LNCaP clone FGC (cell line): ENCODE measurements around the gene SMCO4.

Experiments
- DNase-seq: peaks from one replicate; pipeline ENCODE4 v3.0.0-alpha.2; 2011; ENCODE audit warnings: low read depth
- H3K4me3 ChIP-seq: 2 replicates; pipeline ENCODE4 v1.5.1; 2011; ENCODE audit warnings: mild to moderate bottlenecking, low read depth, low read length, control low read depth
- TF ChIP-seq, protein P1 (sequence below): IDR thresholded peaks from 2 replicates; pipeline ENCODE4 v1.5.1; 2012; ENCODE audit warnings: mild to moderate bottlenecking; ENCODE audit not compliant: control insufficient read depth, insufficient read depth; ENCODE audit errors: extremely low read depth

Gene SMCO4

DNA sequence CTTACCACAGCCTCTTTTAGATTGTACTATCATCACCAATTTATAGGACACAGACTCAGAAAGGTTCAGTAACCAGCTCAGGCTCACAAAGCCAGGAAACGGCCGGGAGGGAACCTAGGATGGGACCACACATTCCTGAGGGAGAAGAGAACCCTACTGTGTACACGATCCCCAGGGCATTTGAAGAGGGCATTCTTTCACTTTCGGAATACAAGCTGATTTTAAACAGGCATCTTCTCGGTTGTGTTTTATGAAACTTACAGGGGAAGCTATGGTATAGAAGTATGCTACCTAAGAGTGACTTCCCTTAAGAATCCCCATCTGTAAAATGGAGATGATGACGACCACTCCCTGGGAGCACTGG lies 19.0 kb downstream of the SMCO4 start:
- TF ChIP-seq, protein P1, sequence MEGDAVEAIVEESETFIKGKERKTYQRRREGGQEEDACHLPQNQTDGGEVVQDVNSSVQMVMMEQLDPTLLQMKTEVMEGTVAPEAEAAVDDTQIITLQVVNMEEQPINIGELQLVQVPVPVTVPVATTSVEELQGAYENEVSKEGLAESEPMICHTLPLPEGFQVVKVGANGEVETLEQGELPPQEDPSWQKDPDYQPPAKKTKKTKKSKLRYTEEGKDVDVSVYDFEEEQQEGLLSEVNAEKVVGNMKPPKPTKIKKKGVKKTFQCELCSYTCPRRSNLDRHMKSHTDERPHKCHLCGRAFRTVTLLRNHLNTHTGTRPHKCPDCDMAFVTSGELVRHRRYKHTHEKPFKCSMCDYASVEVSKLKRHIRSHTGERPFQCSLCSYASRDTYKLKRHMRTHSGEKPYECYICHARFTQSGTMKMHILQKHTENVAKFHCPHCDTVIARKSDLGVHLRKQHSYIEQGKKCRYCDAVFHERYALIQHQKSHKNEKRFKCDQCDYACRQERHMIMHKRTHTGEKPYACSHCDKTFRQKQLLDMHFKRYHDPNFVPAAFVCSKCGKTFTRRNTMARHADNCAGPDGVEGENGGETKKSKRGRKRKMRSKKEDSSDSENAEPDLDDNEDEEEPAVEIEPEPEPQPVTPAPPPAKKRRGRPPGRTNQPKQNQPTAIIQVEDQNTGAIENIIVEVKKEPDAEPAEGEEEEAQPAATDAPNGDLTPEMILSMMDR, result no peak
- DNase-seq, result no peak
- H3K4me3 ChIP-seq, result no peak overlapping the region

DNA sequence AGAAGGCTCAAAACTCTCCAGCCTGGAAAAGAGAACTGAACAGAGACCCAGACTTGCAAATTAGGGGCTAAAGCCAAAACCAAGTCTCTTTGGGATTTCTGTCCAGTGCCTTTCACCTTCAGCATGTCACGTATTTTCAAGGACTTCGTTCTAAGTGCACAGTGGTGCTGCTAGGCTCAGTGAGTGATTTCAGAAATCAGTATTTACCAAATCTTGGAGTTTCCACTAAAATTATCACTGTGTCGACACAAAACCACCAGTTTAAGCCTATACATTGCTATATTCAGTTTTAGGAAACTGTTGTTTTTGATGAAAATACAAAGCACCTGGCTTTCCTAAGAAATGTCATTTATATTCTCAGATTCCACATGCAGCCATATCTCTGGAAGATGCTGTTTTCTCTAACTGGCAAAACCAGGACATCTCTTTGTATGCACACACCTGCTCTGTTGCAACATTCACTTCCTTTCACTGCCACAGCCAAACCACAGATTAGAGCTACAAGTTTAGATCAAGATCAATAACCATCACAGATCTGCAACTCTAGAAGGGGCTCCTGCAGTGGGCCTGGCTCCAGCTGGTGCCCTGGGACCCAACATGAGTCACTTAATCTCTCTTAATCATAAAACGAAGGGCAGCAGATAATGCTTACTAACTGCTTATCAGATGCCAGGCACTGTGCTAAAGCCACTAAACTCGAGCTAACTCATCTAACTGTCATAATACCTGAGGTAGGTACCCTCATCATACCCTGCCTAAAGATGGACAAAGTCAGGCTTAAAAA lies 22.3 kb downstream of the SMCO4 start:
- TF ChIP-seq, protein P1, result no peak
- no peak overlapping the region for H3K4me3 ChIP-seq
- no peak for DNase-seq

DNA sequence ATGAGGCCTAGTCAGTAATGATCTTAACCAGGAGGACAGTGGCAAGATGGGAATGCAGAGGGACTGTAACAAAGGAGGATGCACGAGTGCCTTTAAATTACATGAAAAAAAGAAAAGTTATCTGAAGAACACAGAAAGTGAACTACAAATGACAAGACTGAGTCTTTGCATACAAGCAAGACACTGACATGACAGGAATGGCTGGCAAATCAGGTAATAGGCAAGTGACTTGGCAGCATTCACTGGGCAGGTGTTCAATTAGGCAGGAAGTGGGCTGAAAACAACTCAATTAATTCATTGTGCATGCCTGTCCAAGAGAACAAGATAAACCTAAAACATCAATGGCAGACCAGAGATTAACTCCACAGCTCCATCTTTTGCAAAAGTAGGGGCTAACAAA lies 24.0 kb downstream of the SMCO4 start:
- TF ChIP-seq, protein P1, result no peak
- H3K4me3 ChIP-seq, result no peak overlapping the region
- no peak for DNase-seq

DNA sequence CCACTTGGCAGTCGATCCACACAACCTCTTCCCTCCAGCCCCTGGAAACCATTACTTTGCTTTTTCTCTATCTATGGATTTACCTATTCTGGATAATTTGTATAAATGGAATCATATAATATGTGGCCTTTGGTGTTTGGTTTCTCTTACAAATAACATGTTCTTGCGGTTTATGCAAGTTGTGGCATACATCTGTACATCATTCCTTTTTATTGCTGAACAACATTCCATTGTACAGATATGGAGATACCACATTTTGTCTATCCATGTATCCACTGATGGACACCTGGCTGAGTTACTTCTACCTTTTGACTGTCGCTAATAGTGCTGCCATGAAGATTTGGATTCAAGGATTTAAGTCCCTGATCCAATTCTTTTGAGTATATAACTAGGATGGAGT lies 25.1 kb downstream of the SMCO4 start:
- TF ChIP-seq, protein P1, result no peak
- DNase-seq, result no peak
- no peak overlapping the region for H3K4me3 ChIP-seq

DNA sequence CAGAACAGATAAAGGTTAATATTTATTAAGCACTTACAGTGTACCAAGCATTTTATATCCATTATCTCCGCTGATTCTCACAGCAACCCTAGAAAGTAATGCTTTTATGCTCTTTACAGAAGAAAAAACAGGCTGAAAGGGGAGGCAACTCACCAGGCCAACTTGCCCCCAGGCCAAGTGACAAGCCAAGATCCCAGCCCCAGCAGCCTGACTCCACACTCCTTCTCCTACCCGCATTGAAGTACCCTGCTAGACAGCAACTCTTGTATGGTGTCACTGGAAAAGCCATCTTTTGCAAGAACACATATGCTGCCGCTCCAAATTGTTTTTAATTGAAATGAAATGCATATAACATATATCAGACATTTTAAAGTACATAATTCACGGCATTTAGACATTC lies 25.6 kb downstream of the SMCO4 start:
- no peak for DNase-seq
- TF ChIP-seq, protein P1, result no peak
- H3K4me3 ChIP-seq, result no peak overlapping the region

DNA sequence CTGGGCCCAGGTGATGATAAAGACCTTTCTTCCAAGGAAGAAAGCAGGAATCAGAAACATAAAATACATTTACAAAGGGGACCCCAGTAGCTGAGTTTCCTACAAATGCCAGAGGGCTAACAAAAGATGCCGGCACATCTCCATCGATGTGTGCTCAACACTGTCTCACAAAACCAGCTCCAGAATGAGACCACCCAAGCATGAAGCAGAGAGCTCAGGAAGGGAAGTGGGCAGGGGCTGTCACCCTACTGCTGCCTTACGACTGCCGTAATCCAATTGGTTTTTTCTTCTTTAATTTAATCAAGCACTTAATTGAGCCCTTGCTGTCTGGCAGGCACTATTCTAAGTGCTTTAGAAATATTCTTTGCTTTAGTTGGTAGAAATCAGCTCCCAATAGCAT lies 26.1 kb downstream of the SMCO4 start:
- no peak for DNase-seq
- TF ChIP-seq, protein P1, result no peak
- H3K4me3 ChIP-seq, result no peak overlapping the region
